Activated CD4-positive, alpha-beta T cell treated with anti-CD3 and anti-CD28 coated beads, Interleukin-2, amount 50 U/mL, for 1 hour (primary cell): Measurements from ENCODE around the gene ALDH8A1.
A peak's percentile ranks its signal among the peaks of the same experiment; 100 is the strongest.
"Not testable (repeated sequence)": the region's sequence is repeated elsewhere in the genome, so short reads cannot be mapped to it uniquely, and the experiment has no call there.

Experiments
- DNase-seq: peaks from one replicate; pipeline ENCODE4 v3.0.0-alpha.2; 2020

Gene ALDH8A1

GRCh38 chr6:134908906-134909516 lies 40.9 kb downstream of the ALDH8A1 start:
- no peak for DNase-seq

GRCh38 chr6:134904731-134905130 lies 45.2 kb downstream of the ALDH8A1 start:
- DNase-seq, result not testable (repeated sequence)

GRCh38 chr6:134903448-134903847 lies 46.5 kb downstream of the ALDH8A1 start:
- no peak for DNase-seq

- DNase-seq, result no peak
Observed at GRCh38 chr6:134902936-134903335, 47.0 kb downstream of the ALDH8A1 start.

- no peak for DNase-seq
Observed at GRCh38 chr6:134902074-134902861, 47.6 kb downstream of the ALDH8A1 start.

GRCh38 chr6:134898575-134898974 lies 51.3 kb downstream of the ALDH8A1 start:
- DNase-seq, result no peak

- not testable (repeated sequence) for DNase-seq
Observed at GRCh38 chr6:134898166-134898565, 51.7 kb downstream of the ALDH8A1 start.

- DNase-seq, result no peak
Observed at GRCh38 chr6:134896910-134897309, 53.0 kb downstream of the ALDH8A1 start.

- no peak for DNase-seq
Observed at GRCh38 chr6:134894800-134895199, 55.1 kb downstream of the ALDH8A1 start.

GRCh38 chr6:134892362-134892761 lies 57.5 kb downstream of the ALDH8A1 start:
- no peak for DNase-seq

GRCh38 chr6:134891633-134892032 lies 58.3 kb downstream of the ALDH8A1 start:
- no peak for DNase-seq

GRCh38 chr6:134888316-134888715 lies 61.6 kb downstream of the ALDH8A1 start:
- no peak for DNase-seq

- no peak for DNase-seq
Observed at GRCh38 chr6:134884752-134885151, 65.1 kb downstream of the ALDH8A1 start.

GRCh38 chr6:134883314-134883713 lies 66.6 kb downstream of the ALDH8A1 start:
- DNase-seq, result no peak

GRCh38 chr6:134882426-134883038 lies 67.4 kb downstream of the ALDH8A1 start:
- DNase-seq, result peak; percentile 36

- no peak for DNase-seq
Observed at GRCh38 chr6:134880487-134881190, 69.3 kb downstream of the ALDH8A1 start.

- DNase-seq, result no peak
Observed at GRCh38 chr6:134878136-134878535, 71.8 kb downstream of the ALDH8A1 start.

- no peak for DNase-seq
Observed at GRCh38 chr6:134875367-134875766, 74.5 kb downstream of the ALDH8A1 start.

GRCh38 chr6:134873500-134874388 lies 76.2 kb downstream of the ALDH8A1 start:
- DNase-seq, result no peak

- DNase-seq, result no peak
Observed at GRCh38 chr6:134870677-134871498, 79.0 kb downstream of the ALDH8A1 start.

GRCh38 chr6:134868812-134869211 lies 81.1 kb downstream of the ALDH8A1 start:
- no peak for DNase-seq
